HepG2 (cell line): ENCODE data around the gene MBTPS1. TPM values are rescaled to one million over a fixed set of nuclear protein-coding genes. Genes with fewer than 3 reads are reported as not detected.
A peak's percentile ranks its signal among the peaks of the same experiment; 100 is the strongest.

ENCODE experiments used
- ATAC-seq: fragments of 200-7000 bp; cut with Tn5 transposase; 3 replicates; pipeline ENCODE4 v1.9.1; 2020; ENCODE audit warnings: mild to moderate bottlenecking, moderate library complexity
- BruUV-seq: library from RNA; stranded (reverse); fragments of 400-500 nt; replicated peaks from 2 replicates; lab custom pipeline; 2021; lab: Mats Ljungman, UMichigan
- CTCF ChIA-PET: fragments of 300-600 bp; formaldehyde crosslinking; extraction: SDS; loops from one replicate; lab custom pipeline; 2021; ENCODE audit warnings: low total read pairs, inconsistent platforms, low intra/inter-chr PET ratio; lab: Yijun Ruan, JAX
- POLR2A ChIA-PET: fragments of 350-600 bp; sonication (Branson Sonifier 250); formaldehyde crosslinking; loops from one replicate; lab custom pipeline; 2020; ENCODE audit warnings: antibody characterized with exemption, inconsistent platforms; lab: Yijun Ruan, JAX
- DNase-seq: peaks from one replicate; pipeline ENCODE4 v3.0.0-alpha.2; 2015; ENCODE audit warnings: low spot score
- FAIRE-seq: peaks from 3 replicates; lab custom pipeline; 2011; peaks lifted over from hg19 to GRCh38; lab: Jason Lieb, UNC
- H2AFZ ChIP-seq: one replicate; pipeline ENCODE4 v1.6.1; 2011; ENCODE audit warnings: low read length, inconsistent platforms
- H3K27ac ChIP-seq: fragments of 300-600 bp; 3 replicates; pipeline ENCODE4 v1.8.0; 2011; ENCODE audit warnings: mixed run types, mild to moderate bottlenecking, mixed read lengths, low read length, inconsistent platforms; ENCODE audit not compliant: insufficient read depth; ENCODE audit errors: extremely low read length
- H3K27me3 ChIP-seq, 2 experiments: fragments of 200-600 bp in 1 of 2; 2 replicates in 1 of 2; 3 replicates in 1 of 2; pipeline versions ENCODE4 v1.6.0 to v1.8.0; 2011; ENCODE audit warnings: low read length in 2 of 2, mild to moderate bottlenecking in 2 of 2, moderate library complexity in 2 of 2, inconsistent platforms in 1 of 2; ENCODE audit not compliant: insufficient read depth in 2 of 2, control insufficient read depth in 1 of 2
- H3K36me3 ChIP-seq, 2 experiments: fragments of 200-600 bp in 1 of 2; replicated peaks in 1 of 2; 2 replicates in 1 of 2; 3 replicates in 1 of 2; pipeline versions ENCODE4 v1.5.1 to v1.8.0; 2011; ENCODE audit warnings: low read length in 2 of 2, inconsistent platforms in 1 of 2; ENCODE audit not compliant: insufficient read depth in 2 of 2, control insufficient read depth in 1 of 2
- H3K4me1 ChIP-seq: 2 replicates; pipeline ENCODE4 v1.5.1; 2012; ENCODE audit warnings: low read length, inconsistent platforms; ENCODE audit not compliant: insufficient read depth
- H3K4me2 ChIP-seq: 2 replicates; pipeline ENCODE4 v1.6.0; 2011; ENCODE audit warnings: low read depth, low read length, inconsistent platforms
- H3K4me3 ChIP-seq, 3 experiments: fragments of 200-600 bp in 1 of 3; sonication (generic), shearing (Covaris generic) in 1 of 3; replicated peaks in 1 of 3; 2 replicates each; pipeline ENCODE4 v1.5.1; 2011 to 2016; ENCODE audit warnings: low read length in 3 of 3, inconsistent platforms in 2 of 3, low read depth in 2 of 3, mild to moderate bottlenecking in 2 of 3, control low read depth in 1 of 3, mixed read lengths in 1 of 3; ENCODE audit not compliant: insufficient read depth in 1 of 3
- H3K79me2 ChIP-seq: one replicate; pipeline ENCODE4 v1.6.1; 2011; ENCODE audit warnings: low read length, inconsistent platforms; ENCODE audit not compliant: insufficient read depth
- H3K9ac ChIP-seq: 2 replicates; pipeline ENCODE4 v1.6.0; 2011; ENCODE audit warnings: mild to moderate bottlenecking, low read depth, low read length, inconsistent platforms; ENCODE audit not compliant: insufficient read depth
- H3K9me3 ChIP-seq: 2 replicates; pipeline ENCODE4 v1.5.1; 2012; ENCODE audit warnings: mild to moderate bottlenecking, low read length
- H4K20me1 ChIP-seq: 2 replicates; pipeline ENCODE4 v1.6.0; 2011; ENCODE audit warnings: inconsistent platforms, mild to moderate bottlenecking, low read length, moderate library complexity; ENCODE audit not compliant: insufficient read depth
- PRMT3 ChIP-seq: sonication (generic); formaldehyde crosslinking; IDR thresholded peaks from 2 replicates; pipeline ENCODE4 v1.8.1; 2022; ENCODE audit warnings: low read depth, mild to moderate bottlenecking, moderate library complexity, missing genetic modification reagents, borderline replicate concordance
- ZFY ChIP-seq: sonication (generic); formaldehyde crosslinking; IDR thresholded peaks from 2 replicates; pipeline ENCODE4 v1.4.0; 2020; ENCODE audit warnings: missing genetic modification reagents
- ZNF121 ChIP-seq: sonication (generic); formaldehyde crosslinking; IDR thresholded peaks from 2 replicates; pipeline ENCODE4 v1.5.0; 2020; ENCODE audit warnings: mild to moderate bottlenecking, missing genetic modification reagents
- ZNF326 ChIP-seq: sonication (generic); formaldehyde crosslinking; IDR thresholded peaks from 2 replicates; pipeline ENCODE4 v1.4.0; 2020; ENCODE audit warnings: missing genetic modification reagents, borderline replicate concordance
- ZNF629 ChIP-seq: sonication (generic); formaldehyde crosslinking; conservative IDR thresholded peaks from 2 replicates; pipeline ENCODE4 v1.5.0; 2020; ENCODE audit warnings: missing genetic modification reagents
- WGBS: methylation state at CpG from one replicate; pipeline ENCODE4 v1.1.6; 2017; ENCODE audit warnings: low lambda C conversion rate; 5-methylcytosine and 5-hydroxymethylcytosine counted together
- in situ Hi-C: cut with HindIII; loops from 2 replicates; pipeline ENCODE4 v1.10.0; 2017; ENCODE audit warnings: low pct_unique_long_range_greater_than_20kb; ENCODE audit not compliant: extremely low pct_ligation_motif_present
- intact Hi-C: fragments of 100-400 bp; cut with micrococcal nuclease; formaldehyde crosslinking; loops from one replicate; pipeline ENCODE4 v1.10.0; 2022; ENCODE audit not compliant: unreplicated experiment
- polyA plus RNA-seq, 8 experiments: library from polyadenylated mRNA; depleted of rRNA in 3 of 8; stranded (reverse) in 7 of 8; unstranded in 1 of 8; fragments of >200 nt; fragmentation: Illumina TruSeq in 4 of 8; extraction: Trizol in 4 of 8; gene quantifications; 2 replicates each; pipeline versions ENCODE4 v1.2.1 to v1.2.3, GENCODE V29; 2011 to 2016; ENCODE audit warnings: low read depth in 4 of 8, missing spikeins in 1 of 8, mixed read lengths in 1 of 8; ENCODE audit not compliant: insufficient read depth in 1 of 8
- total RNA-seq, 5 experiments: library from RNA; depleted of rRNA; stranded (reverse); fragments of >200 nt; fragmentation: Illumina TruSeq; extraction: Trizol; gene quantifications; 2 replicates each; pipeline ENCODE4 v1.2.3, GENCODE V29; 2016; ENCODE audit warnings: low read depth in 1 of 5

The MBTPS1 gene
- total and polyA plus RNA-seq, 2 of the 13 experiments (the other 11 are each of a cell fraction or from before 2014, with no cell fraction given): 56.7 to 91.3 TPM

GRCh38 chr16:84038469-84038868, 78.3 kb downstream of the MBTPS1 start:
- H3K4me1 ChIP-seq: peaks cover 13% of the 10 kb centered on the region
- CTCF ChIA-PET: no interaction called here
- no peak for ATAC-seq
- no peak overlapping the region for H3K27ac ChIP-seq
- FAIRE-seq: no peak
- POLR2A ChIA-PET: no interaction called here
- H3K36me3 ChIP-seq: no peaks in the 10 kb centered on the region
- H3K9me3 ChIP-seq: no peaks in the 10 kb centered on the region
- no peak overlapping the region for H3K4me3 ChIP-seq
- in situ Hi-C loops: no loop called here
- H4K20me1 ChIP-seq: no peaks in the 10 kb centered on the region
- no peak overlapping the region for H2AFZ ChIP-seq
- WGBS: 70% methylated on average over 12 of the region's 12 CpGs
- H3K4me2 ChIP-seq: no peak overlapping the region
- no peak for DNase-seq
- intact Hi-C loops: no loop called here
- H3K27me3 ChIP-seq: peaks cover 3 to 57% of the 10 kb centered on the region in 2 experiments; a peak in 3 of 5 replicates
- no peak for TF ChIP-seq ZFY (CRISPR knock-in tag)
- TF ChIP-seq PRMT3 (CRISPR knock-in tag): no peak
- H3K79me2 ChIP-seq: no peaks in the 10 kb centered on the region
- no peak overlapping the region for H3K9ac ChIP-seq
- BruUV-seq: no TSS peak

GRCh38 chr16:84036982-84037425, 79.7 kb downstream of the MBTPS1 start:
- Histone ChIP-seq H3K79me2 (no peaks in the 10 kb centered on the region), H3K4me3 (no peak overlapping the region), H3K36me3 (no peaks in the 10 kb centered on the region), H3K4me2 (no peak overlapping the region), H3K27ac (no peak overlapping the region), H3K9ac (no peak overlapping the region), H3K4me1 (no peaks in the 10 kb centered on the region), H2AFZ (no peak overlapping the region), H3K27me3 (peaks cover 3 to 43% of the 10 kb centered on the region in 2 experiments; a peak in 3 of 5 replicates), H4K20me1 (no peaks in the 10 kb centered on the region), H3K9me3 (no peaks in the 10 kb centered on the region)
- ATAC-seq: no peak
- in situ Hi-C loops: no loop called here
- 58% methylated on average over 8 of the region's 8 CpGs for WGBS
- ChIA-PET CTCF (no interaction called here), POLR2A (no interaction called here)
- intact Hi-C loops: no loop called here
- FAIRE-seq: no peak
- no peak for DNase-seq
- TF ChIP-seq ZNF326 (CRISPR knock-in tag) (no peak), ZNF629 (CRISPR knock-in tag) (0 out of 2 replicates have a peak, but pooled peaks have one; percentile 32), ZNF121 (no peak)
- no TSS peak for BruUV-seq
